GM12892 (cell line): ENCODE data around the gene FSIP1.

ENCODE experiments used
- POLR2A ChIP-seq: IDR thresholded peaks from 2 replicates; pipeline ENCODE4 v1.6.1; 2011; ENCODE audit warnings: low read depth, low read length, control low read depth
- POLR2AphosphoS5 ChIP-seq: IDR thresholded peaks from 2 replicates; pipeline ENCODE4 v1.6.1; 2011; ENCODE audit warnings: low read depth, low read length, control low read depth

DNA sequence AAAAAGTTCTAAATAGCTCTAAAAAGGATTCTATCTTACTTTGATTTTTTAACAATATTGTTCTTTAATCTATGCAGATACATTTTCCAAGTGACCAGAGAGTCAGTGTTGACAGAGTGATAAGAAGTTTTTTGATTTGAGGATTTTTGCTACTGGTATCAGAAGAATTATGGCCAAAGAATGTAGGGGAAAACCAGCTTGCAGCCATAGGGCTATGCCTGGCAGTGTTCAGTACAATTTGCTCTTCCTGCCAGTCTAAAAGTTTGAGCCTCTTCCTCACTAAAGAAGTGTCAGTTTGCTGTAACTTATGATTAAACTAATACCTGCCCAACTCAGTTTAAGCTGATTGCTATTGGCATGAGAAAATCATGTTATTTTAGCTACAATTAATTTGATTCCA, 35.3 kb upstream of the FSIP1 start:
- TF ChIP-seq POLR2AphosphoS5 (no peak), POLR2A (no peak)
